CD4-positive, alpha-beta T cell treated with Interleukin-6 for 4 hours (primary cell): ENCODE measurements around the gene CRX.
"Not testable (repeated sequence)": the region's sequence is repeated elsewhere in the genome, so short reads cannot be mapped to it uniquely, and the experiment has no call there.

ENCODE experiments used
- DNase-seq: peaks from one replicate; pipeline ENCODE4 v3.0.0-alpha.2; 2020; ENCODE audit warnings: mixed read lengths

The CRX gene

GRCh38 chr19:47861630-47862029 lies 39.9 kb downstream of the CRX start:
- DNase-seq: no peak

- peak; percentile 85 for DNase-seq
Observed at GRCh38 chr19:47863514-47863936, 41.8 kb downstream of the CRX start.

DNA sequence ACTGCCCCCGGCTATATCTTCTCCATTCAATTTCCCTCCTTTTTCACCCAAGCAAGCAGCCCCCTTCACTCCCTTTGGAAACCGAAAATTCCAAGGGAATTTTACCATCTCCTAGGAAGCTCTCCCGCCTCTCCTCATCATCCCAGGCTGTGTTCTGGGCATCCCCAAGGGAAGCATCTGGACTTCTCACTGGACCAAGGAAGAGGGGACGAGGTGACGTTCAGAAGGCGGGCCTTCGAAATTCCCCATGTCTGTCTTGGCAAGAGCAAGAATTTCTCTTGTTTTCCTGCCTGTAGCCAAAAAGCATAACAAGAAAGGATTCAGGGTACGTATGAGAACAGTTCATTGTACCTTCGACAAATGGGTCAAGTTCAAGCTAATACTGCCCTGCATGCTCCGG lies 43.4 kb downstream of the CRX start:
- no peak for DNase-seq

GRCh38 chr19:47878906-47879305 lies 57.2 kb downstream of the CRX start:
- DNase-seq: no peak

GRCh38 chr19:47879385-47879784 lies 57.6 kb downstream of the CRX start:
- not testable (repeated sequence) for DNase-seq

DNA sequence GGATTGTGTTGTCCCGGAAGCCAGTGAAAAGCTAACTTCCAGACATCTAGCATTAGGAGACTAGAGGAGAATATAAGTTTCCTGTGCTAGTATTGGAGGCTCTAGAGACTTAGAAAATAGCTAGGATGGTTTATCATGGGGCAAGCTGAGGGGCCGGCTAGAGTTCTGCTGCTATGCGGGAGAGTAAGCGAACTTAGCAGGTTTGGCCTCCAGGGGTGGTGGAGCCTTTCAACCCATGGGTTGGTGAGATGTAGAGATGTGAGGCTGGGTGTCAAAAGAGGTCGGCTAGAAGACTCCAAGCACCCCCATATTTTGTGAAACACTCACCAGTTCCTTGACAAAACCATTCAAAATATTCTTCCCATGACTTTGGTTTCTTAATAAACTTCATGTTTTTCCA lies 60.0 kb downstream of the CRX start:
- no peak for DNase-seq

GRCh38 chr19:47882890-47883289 lies 61.2 kb downstream of the CRX start:
- DNase-seq: no peak

- DNase-seq: no peak
Observed at GRCh38 chr19:47885067-47885463, 63.3 kb downstream of the CRX start.

DNA sequence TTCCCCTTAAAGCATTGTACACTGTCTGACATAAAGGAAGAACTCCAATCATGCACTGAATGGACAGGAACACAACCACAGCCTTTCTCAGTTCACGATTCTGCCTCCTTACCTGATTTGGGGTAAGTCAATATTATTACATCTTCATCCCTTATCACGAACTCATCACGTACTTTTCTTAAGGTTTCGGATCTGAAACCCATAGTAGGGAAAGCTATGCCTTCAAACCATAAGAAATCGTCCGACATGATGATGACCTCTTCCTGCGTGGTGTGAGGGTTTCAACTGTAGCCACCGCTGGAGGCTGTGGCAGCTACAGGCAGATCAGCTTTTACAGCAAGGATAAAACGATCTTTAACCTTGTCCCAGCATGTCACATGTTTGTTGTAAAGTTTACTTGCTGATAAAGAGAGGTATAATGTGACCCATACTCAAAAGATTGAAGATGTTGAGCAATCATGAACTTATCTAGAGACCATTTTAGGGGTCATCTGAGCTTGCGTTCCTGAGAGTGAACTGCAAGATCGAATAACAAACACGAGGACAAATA lies 64.3 kb downstream of the CRX start, which contains the start of gene SULT2A1:
TSS of gene SULT2A1 (minus strand) at position 306 of the 550 bp plus-strand sequence. CDS start at position 248, 58 bp downstream.
- DNase-seq: no peak

- no peak for DNase-seq
Observed at GRCh38 chr19:47890865-47891621, 69.3 kb downstream of the CRX start.

GRCh38 chr19:47891622-47891922 lies 69.8 kb downstream of the CRX start:
- no peak for DNase-seq

GRCh38 chr19:47891923-47892666 lies 70.4 kb downstream of the CRX start:
- no peak for DNase-seq
